Measurements from ENCODE around the gene HAP1. TPM values are rescaled to one million over a fixed set of nuclear protein-coding genes. Genes with fewer than 3 reads are reported as not detected.
"Not testable (repeated sequence)": the region's sequence is repeated elsewhere in the genome, so short reads cannot be mapped to it uniquely, and the experiment has no call there.

The HAP1 gene
- total RNA-seq, 1 donor from 2014 or later: not detected

GRCh38 chr17:41733348-41734138, 900 bp downstream of the HAP1 start:
- intact Hi-C loops (cut with micrococcal nuclease): no loop called here

GRCh38 chr17:41731836-41732235, 2.6 kb downstream of the HAP1 start:
- intact Hi-C loops (cut with micrococcal nuclease): no loop called here
- ATAC-seq: no peak
- no peak for DNase-seq

More at GRCh38 chr17:41733348-41734138, 900 bp downstream of the HAP1 start:
- ATAC-seq: no peak
- DNase-seq: no peak

GRCh38 chr17:41730479-41730878, 4.0 kb downstream of the HAP1 start:
- no peak for DNase-seq
- intact Hi-C loops (cut with micrococcal nuclease): no loop called here
- no peak for ATAC-seq

GRCh38 chr17:41728056-41728455, 6.4 kb downstream of the HAP1 start:
- DNase-seq (no peak), ATAC-seq (no peak)
- intact Hi-C loops (cut with micrococcal nuclease): no loop called here

- no peak for DNase-seq
- intact Hi-C loops (cut with micrococcal nuclease): no loop called here
- ATAC-seq: no peak
Measured at GRCh38 chr17:41725134-41725533, 9.3 kb downstream of the HAP1 start.

GRCh38 chr17:41724476-41725050, 9.9 kb downstream of the HAP1 start:
- intact Hi-C loops (cut with micrococcal nuclease): no loop called here
- ATAC-seq: no peak
- no peak for DNase-seq

- intact Hi-C loops (cut with micrococcal nuclease): no loop called here
- DNase-seq (no peak), ATAC-seq (no peak)
Measured at GRCh38 chr17:41723801-41724475, 10.5 kb downstream of the HAP1 start.

- ATAC-seq: no peak
Measured at GRCh38 chr17:41722231-41722630, 12.2 kb downstream of the HAP1 start.

GRCh38 chr17:41718287-41718645, 16.2 kb downstream of the HAP1 start:
- ATAC-seq (no peak), DNase-seq (no peak)
- intact Hi-C loops (cut with micrococcal nuclease): no loop called here

More at GRCh38 chr17:41722231-41722630, 12.2 kb downstream of the HAP1 start:
- DNase-seq: no peak
- intact Hi-C loops (cut with micrococcal nuclease): no loop called here

GRCh38 chr17:41717408-41718286, 16.8 kb downstream of the HAP1 start:
- DNase-seq (no peak), ATAC-seq (no peak)
- intact Hi-C loops (cut with micrococcal nuclease): no loop called here

- DNase-seq (no peak), ATAC-seq (no peak)
- intact Hi-C loops (cut with micrococcal nuclease): no loop called here
Measured at GRCh38 chr17:41711669-41712400, 22.6 kb downstream of the HAP1 start, which contains the start of gene GAST. Gene GAST (plus strand): TSS chr17:41712331. CDS start chr17:41715437, 3,106 bp downstream.

GRCh38 chr17:41710472-41711090, 23.9 kb downstream of the HAP1 start:
- ATAC-seq: no peak
- no peak for DNase-seq
- intact Hi-C loops (cut with micrococcal nuclease): no loop called here

- ATAC-seq (no peak), DNase-seq (no peak)
- intact Hi-C loops (cut with micrococcal nuclease): no loop called here
Measured at GRCh38 chr17:41707803-41708669, 26.4 kb downstream of the HAP1 start.

- intact Hi-C loops (cut with micrococcal nuclease): no loop called here
- ATAC-seq (no peak), DNase-seq (no peak)
Measured at GRCh38 chr17:41705271-41705991, 29.0 kb downstream of the HAP1 start.

- intact Hi-C loops (cut with micrococcal nuclease): no loop called here
- ATAC-seq (no peak), DNase-seq (no peak)
Measured at GRCh38 chr17:41702712-41703111, 31.7 kb downstream of the HAP1 start.

- ATAC-seq; DNase-seq; intact Hi-C loops (cut with micrococcal nuclease): not testable (repeated sequence)
Measured at GRCh38 chr17:41700843-41701242, 33.6 kb downstream of the HAP1 start.

Data from left ventricle myocardium superior (tissue), 1 donor.